Keratinocyte (primary cell): ENCODE results near the gene OR6B3. TPM values are rescaled to one million over a fixed set of nuclear protein-coding genes. Genes with fewer than 3 reads are reported as not detected.
"Not testable (repeated sequence)": the region's sequence is repeated elsewhere in the genome, so short reads cannot be mapped to it uniquely, and the experiment has no call there.

ENCODE experiments used
- DNase-seq: peaks from one replicate; pipeline ENCODE4 v3.0.0-alpha.2; 2011; ENCODE audit warnings: low read depth, missing footprints, low spot score
- FAIRE-seq: peaks from 2 replicates; lab custom pipeline; 2011; peaks lifted over from hg19 to GRCh38; lab: Jason Lieb, UNC
- H2AFZ ChIP-seq: 2 replicates; pipeline ENCODE4 v1.6.0; 2012; ENCODE audit warnings: low read length, control low read depth, inconsistent platforms; ENCODE audit not compliant: control insufficient read depth
- H3K27ac ChIP-seq: 2 replicates; pipeline ENCODE4 v1.5.1; 2011; ENCODE audit warnings: low read length; ENCODE audit not compliant: control insufficient read depth, insufficient read depth
- H3K27me3 ChIP-seq: 3 replicates; pipeline ENCODE4 v1.6.0; 2011; ENCODE audit warnings: low read length; ENCODE audit not compliant: control insufficient read depth, insufficient read depth; ENCODE audit errors: extremely low read depth
- H3K36me3 ChIP-seq, 2 experiments: 2 replicates in 1 of 2; 3 replicates in 1 of 2; pipeline ENCODE4 v1.5.1; 2011; ENCODE audit warnings: low read length in 2 of 2, mild to moderate bottlenecking in 1 of 2; ENCODE audit not compliant: control insufficient read depth in 2 of 2, insufficient read depth in 2 of 2; ENCODE audit errors: extremely low read depth in 1 of 2
- H3K4me1 ChIP-seq: 3 replicates; pipeline ENCODE4 v1.5.1; 2011; ENCODE audit warnings: low read length; ENCODE audit not compliant: control insufficient read depth, insufficient read depth; ENCODE audit errors: extremely low read depth
- H3K4me2 ChIP-seq: 3 replicates; pipeline ENCODE4 v1.6.0; 2011; ENCODE audit warnings: low read depth, low read length; ENCODE audit not compliant: control insufficient read depth, insufficient read depth; ENCODE audit errors: extremely low read depth
- H3K4me3 ChIP-seq, 3 experiments: fragments of 200-600 bp in 1 of 3; sonication (generic) in 1 of 3; 2 replicates in 2 of 3; 3 replicates in 1 of 3; pipeline ENCODE4 v1.5.1; 2011 to 2016; ENCODE audit warnings: low read length in 3 of 3, mild to moderate bottlenecking in 3 of 3, control low read depth in 2 of 3, inconsistent platforms in 1 of 3, low read depth in 1 of 3, mixed read lengths in 1 of 3, mixed run types in 1 of 3, moderate library complexity in 1 of 3; ENCODE audit not compliant: control insufficient read depth in 2 of 3, insufficient read depth in 2 of 3; ENCODE audit errors: extremely low read depth in 1 of 3
- H3K79me2 ChIP-seq: 2 replicates; pipeline ENCODE4 v1.6.0; 2012; ENCODE audit warnings: low read length; ENCODE audit not compliant: control insufficient read depth, insufficient read depth
- H3K9ac ChIP-seq: 3 replicates; pipeline ENCODE4 v1.6.0; 2011; ENCODE audit warnings: low read length; ENCODE audit not compliant: control insufficient read depth, insufficient read depth; ENCODE audit errors: extremely low read depth
- H3K9me1 ChIP-seq: 3 replicates; pipeline ENCODE4 v1.6.0; 2011; ENCODE audit warnings: low read length; ENCODE audit not compliant: control insufficient read depth, insufficient read depth; ENCODE audit errors: extremely low read depth
- H3K9me3 ChIP-seq: 2 replicates; pipeline ENCODE4 v1.5.1; 2012; ENCODE audit warnings: low read depth, low read length; ENCODE audit not compliant: control insufficient read depth
- H4K20me1 ChIP-seq: 3 replicates; pipeline ENCODE4 v1.6.0; 2011; ENCODE audit warnings: low read length; ENCODE audit not compliant: control insufficient read depth, insufficient read depth; ENCODE audit errors: extremely low read depth
- CTCF ChIP-seq, 3 experiments: IDR thresholded peaks in 1 of 3; conservative IDR thresholded peaks in 1 of 3; optimal IDR thresholded peaks in 1 of 3; 2 replicates in 2 of 3; 3 replicates in 1 of 3; pipeline versions ENCODE3 to v1.5.1; 2011; ENCODE audit warnings: low read length in 3 of 3, mild to moderate bottlenecking in 3 of 3, moderate library complexity in 2 of 3, control low read depth in 1 of 3, inconsistent platforms in 1 of 3; ENCODE audit not compliant: insufficient read depth in 2 of 3; ENCODE audit errors: extremely low read depth in 1 of 3
- EZH2 ChIP-seq: IDR thresholded peaks from one replicate; pipeline ENCODE4 v1.6.1; 2012; ENCODE audit warnings: inconsistent platforms, mild to moderate bottlenecking, low read length, moderate library complexity
- dilution Hi-C: fragments of 300-500 bp; cut with MboI; formaldehyde crosslinking; loops from one replicate; pipeline ENCODE4 v1.7.0; 2020; ENCODE audit warnings: low sequenced_read_pairs; ENCODE audit not compliant: extremely low pct_ligation_motif_present
- polyA plus RNA-seq, 5 experiments: library from polyadenylated mRNA; depleted of rRNA in 3 of 5; stranded (reverse) in 3 of 5; stranded (forward) in 1 of 5; unstranded in 1 of 5; fragments of >200 nt; gene quantifications; 1 replicate in 1 of 5; 2 replicates in 3 of 5; 3 replicates in 1 of 5; pipeline versions ENCODE4 v1.2.1 to v1.2.3, GENCODE V29; 2011 to 2012; ENCODE audit warnings: missing spikeins in 2 of 5, low read depth in 1 of 5, low replicate concordance in 1 of 5

Gene OR6B3
- polyA plus RNA-seq, 1 donor (not counting 4 experiments of a cell fraction or from before 2014, with no cell fraction given) = not detected

GRCh38 chr2:240045098-240045497 lies 8.2 kb downstream of the OR6B3 start:
- Histone ChIP-seq H3K9me3 (no peaks in the 10 kb centered on the region), H2AFZ (no peak overlapping the region), H3K79me2 (no peaks in the 10 kb centered on the region), H3K9ac (no peak overlapping the region), H3K4me3 (no peak overlapping the region), H3K4me1 (no peaks in the 10 kb centered on the region), H3K27ac (no peak overlapping the region), H3K36me3 (no peaks in the 10 kb centered on the region), H4K20me1 (no peaks in the 10 kb centered on the region), H3K9me1 (no peaks in the 10 kb centered on the region), H3K4me2 (no peak overlapping the region), H3K27me3 (peaks cover 21% of the 10 kb centered on the region)
- FAIRE-seq = no peak
- dilution Hi-C loops = no loop called here
- TF ChIP-seq CTCF (optimal IDR thresholded peaks at IDR 0.05 in 1 of 3, IDR thresholded peaks at IDR 0.05 in 1 of 3, conservative IDR thresholded peaks at IDR 0.05 in 1 of 3; ENCODE audit: extremely low read depth in 1 of 3, insufficient read depth in 2 of 3, low read length in 3 of 3) = no peak
- no peak for TF ChIP-seq EZH2
- DNase-seq = no peak

- FAIRE-seq, dilution Hi-C loops, H3K36me3 ChIP-seq, H3K27ac ChIP-seq, H3K9me3 ChIP-seq, H3K4me3 ChIP-seq, H3K4me2 ChIP-seq, H3K9me1 ChIP-seq, H4K20me1 ChIP-seq, H3K79me2 ChIP-seq, H3K9ac ChIP-seq, H3K4me1 ChIP-seq, DNase-seq, H2AFZ ChIP-seq: not testable (repeated sequence)
- H3K27me3 ChIP-seq = peaks cover 21% of the 10 kb centered on the region
These were observed 9.2 kb downstream of the OR6B3 start for GRCh38 chr2:240044096-240044495.

- Histone ChIP-seq H4K20me1 (no peaks in the 10 kb centered on the region), H3K4me1 (no peaks in the 10 kb centered on the region), H3K4me3 (no peak overlapping the region), H3K79me2 (no peaks in the 10 kb centered on the region), H2AFZ (no peak overlapping the region), H3K36me3 (no peaks in the 10 kb centered on the region), H3K27ac (no peak overlapping the region), H3K9me1 (no peaks in the 10 kb centered on the region), H3K9ac (no peak overlapping the region), H3K27me3 (peaks cover 21% of the 10 kb centered on the region), H3K9me3 (no peaks in the 10 kb centered on the region), H3K4me2 (no peak overlapping the region)
- no peak for FAIRE-seq
- DNase-seq = no peak
- TF ChIP-seq EZH2 (no peak), CTCF (optimal IDR thresholded peaks at IDR 0.05 in 1 of 3, IDR thresholded peaks at IDR 0.05 in 1 of 3, conservative IDR thresholded peaks at IDR 0.05 in 1 of 3; ENCODE audit: extremely low read depth in 1 of 3, insufficient read depth in 2 of 3, low read length in 3 of 3) (no peak)
- dilution Hi-C loops = no loop called here
These were observed 9.9 kb downstream of the OR6B3 start for GRCh38 chr2:240043279-240043989.
